NT2/D1 (cell line): ENCODE data around the gene PGM2.

Experiments used
- SUZ12 ChIP-seq: IDR thresholded peaks from 2 replicates; pipeline ENCODE4 v1.6.1; 2011; ENCODE audit not compliant: insufficient read length, insufficient read depth; ENCODE audit errors: extremely low read depth
- ZNF274 ChIP-seq: IDR thresholded peaks from 2 replicates; pipeline ENCODE4 v1.6.1; 2011; ENCODE audit warnings: mild to moderate bottlenecking, low read depth, low read length

- TF ChIP-seq SUZ12: no peak
- TF ChIP-seq ZNF274: no peak
These were observed 37.7 kb upstream of the PGM2 start for GRCh38 chr4:37788819-37789218.
